Fibroblast of the conjunctiva (primary cell): Measurements from ENCODE around the gene BCAS3.

Source experiments
- DNase-seq: peaks from one replicate; pipeline ENCODE4 v3.0.0-alpha.2; 2010; ENCODE audit warnings: low read depth

The BCAS3 gene

DNA sequence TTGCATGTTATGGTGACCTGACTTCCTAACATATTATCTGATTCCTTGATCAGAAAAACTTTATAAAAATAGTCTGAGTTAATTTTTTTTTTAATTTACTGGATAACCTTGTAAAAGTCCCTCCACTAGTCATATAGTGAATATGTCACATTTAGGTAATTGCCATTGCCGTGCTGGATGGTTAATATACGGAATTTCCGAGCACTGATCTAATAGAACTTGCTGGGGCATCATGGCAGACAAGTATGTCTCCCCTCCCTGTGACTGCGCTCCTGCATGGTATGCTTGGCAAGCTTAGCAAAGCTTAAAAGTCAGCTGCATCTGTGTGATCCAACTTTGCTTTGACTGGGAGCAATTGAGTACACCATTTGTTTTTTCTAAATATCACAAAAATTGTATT lies 482.6 kb downstream of the BCAS3 start:
- DNase-seq, result no peak

DNA sequence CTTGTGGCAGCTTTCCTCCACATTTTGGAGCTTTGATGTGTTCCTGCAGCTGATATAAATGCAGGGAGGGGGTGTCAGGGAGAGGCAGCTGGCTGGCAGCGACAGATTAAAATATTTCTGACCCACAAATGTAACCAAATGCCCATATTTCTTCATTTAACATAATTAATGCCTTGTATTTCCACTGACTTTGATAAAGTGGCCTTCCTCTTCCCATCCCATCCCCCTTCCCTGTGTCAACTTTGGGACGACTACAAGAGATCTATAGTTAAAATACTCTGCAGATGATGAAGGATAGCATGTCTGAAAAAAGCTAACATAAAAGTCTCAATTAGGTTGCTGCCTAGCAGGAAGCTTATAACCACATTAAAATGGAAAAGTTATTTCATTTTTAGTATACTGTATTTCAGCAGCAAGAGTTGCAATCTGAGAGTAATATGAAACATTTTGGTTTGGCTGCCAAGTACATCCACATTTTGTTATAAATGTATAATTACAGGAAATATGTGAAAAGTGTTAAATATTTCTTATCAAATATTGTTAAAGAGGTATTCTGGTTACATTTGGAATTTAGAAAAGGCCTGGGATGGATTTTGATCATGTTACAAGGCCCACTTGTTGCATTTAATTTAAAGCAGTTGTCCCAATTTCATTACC lies 483.3 kb downstream of the BCAS3 start:
- no peak for DNase-seq

DNA sequence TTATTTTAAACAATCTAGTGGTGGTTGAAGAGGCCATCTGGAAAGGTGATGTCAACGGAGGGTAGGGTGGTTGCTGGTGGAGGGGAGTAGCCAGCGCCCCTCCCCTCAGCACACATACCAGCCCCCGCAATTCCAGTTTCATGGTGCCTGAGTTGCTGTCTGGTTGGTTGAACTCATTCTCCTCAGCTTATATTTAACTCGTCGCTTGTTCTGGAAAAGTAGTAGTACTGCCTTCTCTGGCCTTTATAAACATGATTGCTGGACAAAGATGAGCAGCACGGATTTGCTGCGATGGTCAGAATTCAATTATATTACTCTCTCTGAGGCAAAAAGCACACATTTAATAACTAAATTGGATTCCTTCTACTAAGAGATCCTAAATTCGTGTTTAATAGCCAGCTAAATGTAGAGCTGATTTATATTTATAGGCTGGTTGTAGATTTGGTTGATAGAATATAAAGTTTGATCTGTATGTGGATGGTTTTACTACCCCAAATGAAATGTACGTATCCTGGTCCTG lies 484.0 kb downstream of the BCAS3 start:
- DNase-seq, result no peak

DNA sequence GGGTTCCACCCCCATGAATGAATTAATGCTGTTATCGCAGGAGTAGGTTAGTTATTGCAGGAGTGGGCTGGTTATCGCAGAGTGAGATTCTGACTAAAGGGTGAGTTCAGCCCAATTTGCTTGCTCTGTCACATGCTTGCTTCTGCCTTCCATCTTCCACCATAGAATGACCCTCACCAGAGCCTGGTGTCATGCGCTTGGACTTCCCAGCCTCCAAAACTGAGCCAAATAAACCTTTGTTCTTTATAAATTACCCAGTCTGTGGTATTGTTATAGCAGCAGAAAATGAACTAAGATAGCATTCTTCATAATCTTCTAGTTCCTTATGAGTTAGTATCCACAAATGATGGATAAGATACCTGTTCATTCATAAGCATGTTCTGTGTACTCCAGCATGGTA lies 486.9 kb downstream of the BCAS3 start:
- DNase-seq, result no peak

DNA sequence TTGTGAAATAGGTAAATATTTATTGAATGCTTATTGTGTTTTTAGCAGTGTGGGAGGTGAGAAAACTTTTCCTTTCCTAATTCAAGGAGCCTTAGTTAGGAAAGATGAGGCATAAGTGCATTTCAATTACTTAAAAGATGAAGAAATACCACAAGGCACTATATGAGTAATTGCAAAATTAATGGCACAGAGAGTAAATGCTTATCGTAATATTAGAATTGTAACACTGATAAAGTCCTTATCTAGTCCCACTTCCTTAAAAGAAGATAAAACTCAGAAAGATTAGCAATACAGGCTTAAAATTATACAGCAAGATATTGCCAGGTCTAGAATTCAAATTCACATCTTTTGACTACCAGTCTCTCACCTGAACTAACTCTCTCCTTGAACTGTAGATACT lies 489.4 kb downstream of the BCAS3 start:
- DNase-seq, result no peak

DNA sequence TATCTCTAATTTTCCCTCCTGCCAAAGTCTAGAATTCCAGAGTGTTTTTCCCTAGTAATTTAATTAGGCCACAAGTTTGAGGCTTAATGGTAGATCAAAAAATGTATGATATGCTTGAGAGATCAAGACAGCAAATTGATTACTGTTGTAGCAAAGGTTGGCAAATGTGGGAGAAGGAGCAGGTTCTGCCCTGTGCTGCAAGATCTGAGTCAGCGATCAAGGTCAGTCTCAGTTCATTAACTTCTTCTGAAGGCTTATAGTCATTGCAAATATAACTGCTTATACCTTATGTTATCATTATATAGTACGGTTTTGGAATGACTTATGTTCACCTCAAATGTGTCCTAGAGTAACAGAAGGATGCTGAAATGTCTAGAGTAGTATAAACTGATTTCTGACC lies 490.9 kb downstream of the BCAS3 start:
- no peak for DNase-seq

DNA sequence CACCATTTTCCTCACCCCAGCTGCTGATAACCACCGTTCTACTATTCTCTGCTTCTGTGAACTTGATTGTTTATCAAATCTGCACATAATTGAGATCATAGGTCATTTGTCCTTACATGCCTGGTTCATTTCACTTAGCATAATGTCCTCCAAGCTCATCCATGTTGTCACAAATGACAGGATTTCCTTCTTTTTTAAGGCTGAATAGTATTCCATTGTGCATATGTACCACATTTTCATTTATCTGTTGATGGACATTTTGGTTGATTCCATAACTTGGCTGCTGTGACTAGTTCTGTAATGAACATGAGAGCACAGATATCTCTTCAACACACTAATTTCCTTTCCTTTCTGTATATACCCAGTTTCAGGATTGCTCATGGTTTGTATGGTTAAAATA lies 496.7 kb downstream of the BCAS3 start:
- DNase-seq, result no peak

DNA sequence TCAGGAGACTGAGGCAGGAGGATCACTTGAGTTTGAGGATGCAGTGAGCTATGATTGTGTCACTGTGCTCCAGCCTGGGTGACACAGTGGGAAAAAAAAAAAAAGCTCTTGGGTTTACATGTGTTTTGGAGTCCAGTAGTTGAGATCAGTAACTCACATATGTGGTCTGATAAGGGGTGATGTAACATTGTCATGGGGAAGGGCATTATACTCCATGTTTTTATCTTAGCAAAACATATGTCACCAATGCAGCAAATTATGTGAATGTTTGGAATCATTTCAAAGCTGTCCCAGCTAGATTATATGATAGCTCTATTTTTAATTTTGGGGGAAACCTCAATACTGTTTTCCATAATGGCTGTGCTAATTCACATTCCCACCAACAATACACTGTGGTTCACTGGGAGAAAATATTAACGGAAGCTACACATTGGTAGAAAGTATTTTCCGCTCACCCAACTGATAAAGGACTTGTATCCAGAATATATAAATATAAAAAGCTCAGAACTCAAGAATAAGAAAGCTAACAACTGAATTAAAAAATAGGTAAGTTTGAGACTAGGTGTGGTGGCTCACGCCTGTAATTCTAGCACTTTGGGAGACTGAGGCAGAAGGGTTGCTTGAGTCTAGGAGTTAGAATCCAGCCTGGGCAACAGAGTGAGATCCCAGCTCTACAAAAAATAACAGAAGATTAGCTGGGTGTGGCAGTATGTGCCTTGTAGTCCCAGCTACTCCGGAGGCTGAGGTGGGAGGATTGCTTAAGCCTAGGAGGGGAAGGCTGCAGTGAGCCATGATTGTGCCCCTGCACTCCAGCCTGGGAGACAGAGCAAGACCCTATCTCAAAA lies 497.9 kb downstream of the BCAS3 start:
- no peak for DNase-seq

DNA sequence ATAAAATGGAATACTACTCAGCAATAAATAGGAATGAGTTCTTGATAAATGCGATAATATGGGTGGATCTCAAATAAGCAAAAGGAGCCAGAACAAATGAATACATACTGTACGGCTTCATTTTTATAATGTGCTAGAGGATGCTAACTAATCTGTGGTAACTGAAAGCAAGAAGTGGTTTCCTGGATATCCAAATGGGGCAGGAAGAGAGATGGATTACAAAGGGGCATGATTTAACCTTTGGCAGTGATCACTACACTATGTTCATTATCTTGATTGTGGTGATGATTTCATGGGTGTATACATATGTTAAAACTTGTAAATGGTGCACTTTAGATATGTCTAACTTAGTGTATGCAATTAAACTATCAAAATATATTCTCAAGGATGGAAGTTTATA lies 499.7 kb downstream of the BCAS3 start:
- DNase-seq, result no peak

DNA sequence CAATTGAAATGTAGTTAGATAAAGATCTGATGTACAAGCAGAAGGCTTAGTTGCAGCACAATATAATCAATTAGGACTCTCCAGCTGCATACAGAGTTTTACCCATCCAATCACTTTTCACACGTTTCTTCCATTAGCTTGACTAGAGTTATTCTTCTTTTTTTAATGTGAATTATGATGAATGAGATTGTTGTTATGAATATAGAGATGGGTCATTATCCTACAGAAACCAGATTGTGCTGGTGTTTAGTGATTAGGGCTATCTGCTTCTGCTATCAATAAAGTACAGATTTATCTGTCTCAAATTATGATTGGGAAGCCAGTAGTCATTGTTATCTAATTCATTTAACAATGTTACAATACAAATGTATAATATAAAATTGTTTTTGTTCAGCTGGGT lies 500.6 kb downstream of the BCAS3 start:
- no peak for DNase-seq

DNA sequence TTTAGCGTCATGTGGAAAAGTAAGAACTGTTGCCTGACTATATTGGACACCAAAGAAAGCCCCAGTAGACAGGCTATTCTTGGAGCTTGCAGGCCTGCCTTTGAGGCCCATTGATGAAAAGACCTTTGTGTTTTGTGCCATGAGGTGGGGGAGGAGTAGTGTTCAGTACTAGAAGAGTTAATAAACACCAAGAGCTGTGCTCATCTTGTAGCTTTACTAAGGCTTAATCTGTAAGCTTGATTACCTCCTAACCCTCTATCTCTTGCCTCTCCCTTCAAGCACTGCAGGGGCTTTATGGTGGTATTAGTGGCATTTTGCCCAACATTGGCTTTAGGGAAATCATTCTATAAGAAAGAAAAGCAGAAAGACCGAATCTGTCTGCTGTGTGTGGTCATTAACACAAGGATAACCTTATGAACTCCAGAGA lies 501.7 kb downstream of the BCAS3 start:
- no peak for DNase-seq

DNA sequence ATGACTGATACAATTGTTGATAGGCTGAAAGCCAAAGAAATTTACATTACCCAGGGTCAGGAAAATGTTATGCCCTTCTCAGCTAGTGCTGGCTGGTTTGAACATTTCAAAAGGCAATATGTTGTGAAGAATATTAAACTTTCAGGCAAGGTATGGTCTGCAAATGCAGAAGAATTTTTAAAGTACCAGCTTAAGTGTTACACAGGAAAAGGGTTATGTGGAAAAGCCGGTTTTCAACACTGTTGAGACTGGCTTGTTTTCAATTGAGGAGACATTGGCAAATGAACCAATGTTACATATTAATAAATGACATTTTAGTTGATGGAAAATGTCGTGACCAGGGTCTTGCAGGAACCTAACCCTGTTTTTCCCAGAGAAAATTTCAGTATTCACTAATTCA lies 506.1 kb downstream of the BCAS3 start:
- no peak for DNase-seq

DNA sequence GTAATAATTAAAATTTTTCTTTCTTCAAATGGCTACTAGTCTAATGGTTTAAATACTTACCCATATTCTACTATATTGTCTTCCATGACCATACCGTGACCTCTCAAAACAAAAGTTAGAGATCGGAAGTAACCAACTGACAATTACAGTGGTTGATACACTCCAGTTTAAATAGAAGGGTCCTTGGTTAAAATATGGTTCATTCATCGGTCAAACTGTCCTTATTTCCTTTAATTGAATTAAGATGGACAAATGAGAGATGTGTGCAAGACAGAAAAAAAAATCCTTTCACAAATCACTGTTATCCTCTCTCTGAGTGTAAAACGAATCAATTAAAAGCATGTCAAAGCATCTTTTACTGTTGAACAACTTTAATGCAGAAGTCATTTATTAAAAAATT lies 507.7 kb downstream of the BCAS3 start:
- DNase-seq, result no peak

DNA sequence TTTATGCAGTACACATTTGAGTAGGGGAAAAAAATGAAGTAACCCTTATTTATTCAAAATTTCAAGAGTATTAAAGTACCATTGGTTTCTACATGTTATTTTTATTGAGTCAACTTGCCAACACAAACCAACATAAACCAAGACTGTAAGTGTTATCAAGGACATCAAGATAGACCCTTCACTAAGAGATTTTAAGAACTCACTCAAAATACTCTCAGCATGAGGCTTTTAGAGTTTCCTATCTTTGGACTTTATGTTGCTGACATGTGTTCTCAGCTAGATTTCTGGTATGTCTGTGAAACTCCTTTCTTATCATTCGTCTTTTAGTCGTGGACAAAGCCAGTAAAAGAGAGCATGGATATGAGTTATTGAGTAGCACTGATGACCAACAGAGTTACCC lies 509.4 kb downstream of the BCAS3 start:
- DNase-seq, result no peak

DNA sequence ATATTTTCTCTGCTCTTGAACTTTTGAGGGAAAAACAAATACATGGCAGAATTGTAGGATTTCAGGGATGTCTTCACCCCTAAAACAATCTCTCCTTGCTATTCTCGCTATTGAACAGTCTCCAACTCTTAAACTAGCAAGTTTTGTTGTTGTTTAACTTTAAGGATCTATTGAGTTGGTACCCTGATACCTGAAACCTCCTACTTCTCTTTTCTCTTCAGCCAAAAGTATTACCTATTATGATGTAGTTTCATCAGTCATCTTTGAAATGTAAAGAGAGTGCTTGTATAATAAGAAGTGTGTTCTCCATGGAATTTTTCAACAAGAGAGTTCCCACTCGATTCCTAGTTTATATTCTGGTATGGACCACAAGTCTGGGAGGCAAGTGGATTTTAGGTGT lies 510.4 kb downstream of the BCAS3 start:
- no peak for DNase-seq

DNA sequence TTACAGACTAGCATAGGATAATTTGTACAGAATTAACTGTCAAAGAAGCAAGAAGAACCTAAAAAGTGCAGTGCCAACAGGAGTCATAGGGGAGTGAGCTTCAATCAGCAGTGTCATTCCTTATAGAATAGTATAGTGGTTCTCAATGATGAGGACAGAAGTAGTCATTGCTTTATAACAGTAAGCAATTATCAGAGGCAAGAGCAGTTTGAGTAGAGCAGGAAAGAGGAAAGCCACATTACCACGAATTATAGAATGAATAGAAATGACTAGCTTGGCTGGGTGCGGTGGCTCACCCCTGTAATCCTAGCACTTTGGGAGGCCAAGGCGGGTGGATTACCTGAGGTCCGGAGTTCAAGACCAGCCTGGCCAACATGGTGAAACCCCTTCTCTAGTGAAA lies 512.3 kb downstream of the BCAS3 start:
- DNase-seq, result no peak

DNA sequence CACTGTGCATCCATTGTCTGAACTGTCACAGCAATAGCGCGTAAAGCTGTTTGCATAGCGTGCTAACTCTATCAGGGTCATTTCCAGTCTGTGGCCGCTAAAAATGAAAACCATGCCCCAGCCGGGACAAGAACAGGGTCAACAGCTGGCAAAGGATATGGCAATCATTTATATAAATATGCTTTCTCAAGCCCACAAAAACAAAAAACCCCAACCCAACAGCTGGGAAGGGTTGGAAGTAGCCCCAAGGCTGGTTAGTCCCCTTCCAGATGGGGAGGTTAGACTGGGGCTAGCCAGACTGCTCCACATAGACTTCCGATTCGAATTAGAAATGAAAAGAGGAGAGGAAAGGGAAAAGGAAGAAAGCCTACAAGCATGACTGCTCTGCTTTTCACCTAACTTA lies 518.7 kb downstream of the BCAS3 start:
- DNase-seq, result peak; percentile 10

DNA sequence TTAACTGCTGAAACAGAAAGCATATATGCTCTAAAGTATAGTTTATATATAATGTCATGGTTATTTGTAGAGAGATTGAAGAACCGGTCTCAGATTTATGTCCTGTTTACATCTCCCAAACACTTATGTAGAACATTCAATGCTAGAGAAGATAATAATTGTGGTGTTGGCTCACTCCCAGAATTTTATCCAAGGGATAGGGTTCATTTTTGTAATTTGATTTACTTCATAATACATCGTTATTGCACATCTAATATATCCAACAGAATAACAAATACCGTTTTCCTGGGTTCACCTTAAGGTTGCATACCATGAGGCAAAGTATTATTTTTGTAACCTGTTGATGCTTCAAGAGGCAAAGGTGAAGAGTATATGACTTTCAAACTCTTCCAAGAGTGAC lies 519.1 kb downstream of the BCAS3 start:
- DNase-seq, result no peak

DNA sequence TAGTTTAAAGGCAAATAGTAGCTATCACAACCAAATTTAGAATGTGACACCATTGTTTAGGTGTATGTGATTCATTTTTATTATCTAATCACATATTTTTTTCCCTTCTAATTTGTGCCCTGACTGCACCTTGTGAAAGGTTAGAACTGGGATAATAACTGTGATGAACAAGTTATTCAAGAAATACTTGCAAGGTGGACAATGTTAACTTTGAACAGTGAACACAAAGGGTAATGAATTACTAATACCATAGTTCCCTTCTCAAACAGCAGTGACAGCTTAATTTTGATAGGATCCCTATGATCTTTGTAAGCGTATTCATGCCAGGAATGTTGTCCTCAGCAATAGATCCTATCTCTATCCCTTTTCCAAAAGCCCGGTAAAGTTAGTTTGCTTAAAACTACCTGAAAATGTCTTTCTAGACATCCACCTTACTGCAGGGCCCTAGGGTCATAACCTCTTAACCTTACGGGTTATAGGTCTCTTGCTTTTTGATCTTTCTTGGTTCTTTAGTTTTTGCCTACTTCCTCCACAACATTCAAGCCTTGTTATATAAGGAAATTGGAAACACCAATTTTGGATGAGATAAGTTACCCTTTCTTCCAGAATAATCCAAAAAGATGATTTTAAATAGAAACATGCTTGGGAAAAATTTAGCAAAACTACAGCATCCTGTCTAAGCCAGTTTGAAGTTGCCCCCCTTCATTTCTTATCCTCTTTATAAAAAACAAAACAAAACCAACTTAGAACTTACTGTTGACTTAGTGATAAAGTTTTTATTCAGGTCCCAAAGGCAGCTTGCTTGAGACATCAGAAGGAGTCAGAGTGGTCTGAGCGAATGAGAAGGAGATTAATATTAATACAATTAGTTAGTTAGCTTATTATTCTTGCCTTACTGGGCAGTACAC lies 522.0 kb downstream of the BCAS3 start:
- no peak for DNase-seq

DNA sequence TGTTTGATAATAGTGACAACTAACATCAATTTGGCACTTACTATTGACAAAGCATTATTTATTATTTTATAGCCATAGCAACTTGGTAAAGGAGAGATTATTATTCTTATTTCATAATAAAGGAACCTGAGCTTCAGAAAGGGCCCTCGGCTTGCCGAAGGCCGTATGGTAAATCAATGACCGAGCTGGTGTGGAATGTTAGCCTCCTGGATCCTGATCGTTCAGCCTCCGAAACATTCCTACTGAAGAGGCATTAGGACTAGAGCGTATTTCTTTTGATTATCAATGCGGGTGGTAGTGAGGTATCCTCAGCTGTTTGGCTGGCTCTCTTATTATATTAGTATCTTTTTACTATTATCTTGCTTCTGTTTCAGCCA lies 522.7 kb downstream of the BCAS3 start:
- no peak for DNase-seq

DNA sequence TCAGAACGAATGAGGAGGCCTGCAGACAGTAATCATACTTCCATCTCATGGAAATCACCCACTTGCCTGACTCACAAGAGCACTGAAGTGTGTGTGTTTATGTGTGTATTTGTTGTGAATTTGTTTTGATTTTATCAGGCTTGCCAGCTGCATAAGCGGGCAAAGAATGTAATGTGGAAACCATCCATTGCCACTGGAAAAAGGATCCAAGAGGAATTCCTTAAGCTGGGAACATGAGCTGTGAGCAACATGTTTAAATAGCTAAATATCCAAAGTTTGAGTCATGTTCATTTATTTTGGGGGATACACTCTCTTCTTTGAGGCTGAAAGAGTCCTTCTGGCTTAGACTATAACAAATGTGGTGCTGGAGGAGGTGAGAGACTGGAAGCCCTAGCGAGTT lies 523.6 kb downstream of the BCAS3 start:
- DNase-seq, result peak; percentile 34

DNA sequence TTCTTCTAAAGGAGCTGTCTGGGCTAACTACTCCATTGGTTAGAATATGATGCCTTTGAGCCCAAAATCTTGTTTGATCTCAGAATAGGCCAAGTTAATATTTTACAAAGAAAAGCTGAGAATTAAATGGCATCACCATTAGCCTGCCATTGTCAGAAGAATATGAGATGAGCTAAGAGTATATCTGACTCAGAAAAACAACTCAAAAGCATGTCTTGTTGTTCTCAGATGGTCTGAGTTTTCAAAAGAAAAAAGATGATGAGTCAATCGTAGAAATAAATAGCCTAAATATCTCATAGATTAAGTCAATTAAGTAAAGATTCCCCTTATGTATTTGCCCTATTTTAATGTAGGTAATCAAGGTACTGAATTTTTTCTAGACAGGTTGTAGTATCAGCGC lies 524.9 kb downstream of the BCAS3 start:
- no peak for DNase-seq
